Measurements from ENCODE around the gene HIPK2. TPM values are rescaled to one million over a fixed set of nuclear protein-coding genes. Genes with fewer than 3 reads are reported as not detected.
"Not testable (repeated sequence)": the region's sequence is repeated elsewhere in the genome, so short reads cannot be mapped to it uniquely, and the experiment has no call there.

HIPK2 gene
- total and polyA plus RNA-seq, 2 donors (not counting 3 experiments of a cell fraction or from before 2014, with no cell fraction given) = 9.0 to 43.8 TPM

DNA sequence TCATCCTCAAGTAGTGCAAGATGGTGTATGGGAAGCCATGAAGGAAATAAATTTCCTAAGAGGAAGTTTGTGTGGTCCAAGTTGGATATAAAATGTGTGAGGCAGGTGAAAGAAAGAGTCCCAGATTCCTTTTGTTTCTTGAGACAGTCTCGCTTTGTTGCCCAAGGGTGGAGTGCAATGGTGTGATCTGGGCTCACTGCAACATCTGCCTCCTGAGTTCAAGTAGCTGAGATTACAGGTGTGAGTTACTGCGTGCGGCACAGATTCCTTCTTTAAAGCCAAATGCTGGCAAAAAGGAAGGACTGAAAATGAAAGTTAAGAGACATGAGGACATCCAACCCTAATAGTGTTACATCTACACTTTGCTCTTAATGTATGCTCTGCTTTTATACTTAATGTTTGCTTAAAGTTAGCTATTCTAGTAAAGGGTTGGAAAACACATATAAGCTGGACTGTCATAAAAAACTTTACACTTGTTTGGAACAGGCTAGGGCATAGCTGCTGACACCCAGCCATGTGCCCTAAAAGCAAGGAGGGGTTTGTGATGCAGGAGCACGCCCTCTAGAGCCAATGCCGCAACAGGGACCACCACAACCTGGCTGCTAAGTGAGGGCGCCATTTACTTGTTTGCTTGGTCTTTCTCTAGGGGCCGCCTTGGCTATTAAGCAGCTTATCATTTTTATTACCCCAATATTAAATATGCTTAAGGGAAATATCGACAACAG, 219.8 kb downstream of the HIPK2 start:
- Histone ChIP-seq H3K36me3 (ENCODE audit: control insufficient read depth in 2 of 2, extremely low read depth in 1 of 2, insufficient read depth in 2 of 2, low read length in 2 of 2) (no peaks in the 10 kb centered on the region), H3K27ac (ENCODE audit: insufficient read depth, low read depth, low read length) (no peak overlapping the region), H3K27me3 (ENCODE audit: control insufficient read depth in 2 of 2, insufficient read depth in 2 of 2, low read length in 2 of 2) (peaks cover 5 to 13% of the 10 kb centered on the region in 2 experiments), H3K79me2 (ENCODE audit: control insufficient read depth, insufficient read depth, low read length) (no peaks in the 10 kb centered on the region), H2AFZ (ENCODE audit: low read depth, low read length) (no peak overlapping the region), H3K4me2 (ENCODE audit: insufficient read depth, low read length) (no peak overlapping the region), H3K4me3 (replicated peaks in 1 of 3; ENCODE audit: insufficient read depth in 1 of 3, low read depth in 1 of 3, low read length in 3 of 3) (no peak overlapping the region), H4K20me1 (replicated peaks; ENCODE audit: control insufficient read depth, extremely low read depth, insufficient read depth, low read length) (no peaks in the 10 kb centered on the region), H3K4me1 (ENCODE audit: control insufficient read depth, extremely low read depth, insufficient read depth, low read length) (no peaks in the 10 kb centered on the region), H3K9me3 (replicated peaks; ENCODE audit: control insufficient read depth, insufficient read depth, low read length) (no peaks in the 10 kb centered on the region), H3K9me1 (replicated peaks; ENCODE audit: control insufficient read depth, extremely low read depth, insufficient read depth, low read length) (no peaks in the 10 kb centered on the region), H3K9ac (replicated peaks; ENCODE audit: extremely low read depth, insufficient read depth, low read length) (no peak overlapping the region)
- dilution Hi-C loops (cut with MboI; ENCODE audit: extremely low pct_ligation_motif_present, low sequenced_read_pairs) = no loop called here
- no TSS peak for BruUV-seq (replicated peaks)
- FAIRE-seq (no peak), DNase-seq (ENCODE audit: low read depth, low spot score) (no peak)
- intact Hi-C loops (cut with micrococcal nuclease) = no loop called here
- ChIA-PET CTCF (interaction anchor here (0.6 to 1.6 kb wide), 6 partner anchors 9 to 179 kb away, joined by 3 to 6 read pairs (median 3); no protein-coding TSS in a partner anchor), POLR2A (no interaction called here)
- no peak for TF ChIP-seq POLR2A (IDR thresholded peaks at IDR 0.05; ENCODE audit: low read depth, low read length)
- no peak for TF ChIP-seq JUN (IDR thresholded peaks at IDR 0.05; ENCODE audit: borderline replicate concordance, insufficient read depth, insufficient read length, low read depth)
- TF ChIP-seq MYC (IDR thresholded peaks at IDR 0.05; ENCODE audit: low read depth, low read length) = no peak
- TF ChIP-seq POLR2AphosphoS5 (IDR thresholded peaks at IDR 0.05; ENCODE audit: insufficient read depth, low read depth, low read length) = no peak
- TF ChIP-seq CTCF (IDR thresholded peaks at IDR 0.05; ENCODE audit: extremely low read depth in 1 of 2, insufficient read depth in 1 of 2, low read depth in 1 of 2, low read length in 2 of 2) = no peak
- no peak for TF ChIP-seq GATA2 (IDR thresholded peaks at IDR 0.05; ENCODE audit: insufficient read depth, insufficient read length, low read depth, low read length)
- TF ChIP-seq, protein P1, sequence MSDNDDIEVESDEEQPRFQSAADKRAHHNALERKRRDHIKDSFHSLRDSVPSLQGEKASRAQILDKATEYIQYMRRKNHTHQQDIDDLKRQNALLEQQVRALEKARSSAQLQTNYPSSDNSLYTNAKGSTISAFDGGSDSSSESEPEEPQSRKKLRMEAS (IDR thresholded peaks at IDR 0.05; ENCODE audit: insufficient read depth, insufficient read length) = no peak
- no peak for TF ChIP-seq EZH2 (IDR thresholded peaks at IDR 0.05; ENCODE audit: borderline replicate concordance, low read depth, low read length, severe bottlenecking)
- no peak for TF ChIP-seq FOS (IDR thresholded peaks at IDR 0.05; ENCODE audit: borderline replicate concordance, insufficient read depth, low read length)

DNA sequence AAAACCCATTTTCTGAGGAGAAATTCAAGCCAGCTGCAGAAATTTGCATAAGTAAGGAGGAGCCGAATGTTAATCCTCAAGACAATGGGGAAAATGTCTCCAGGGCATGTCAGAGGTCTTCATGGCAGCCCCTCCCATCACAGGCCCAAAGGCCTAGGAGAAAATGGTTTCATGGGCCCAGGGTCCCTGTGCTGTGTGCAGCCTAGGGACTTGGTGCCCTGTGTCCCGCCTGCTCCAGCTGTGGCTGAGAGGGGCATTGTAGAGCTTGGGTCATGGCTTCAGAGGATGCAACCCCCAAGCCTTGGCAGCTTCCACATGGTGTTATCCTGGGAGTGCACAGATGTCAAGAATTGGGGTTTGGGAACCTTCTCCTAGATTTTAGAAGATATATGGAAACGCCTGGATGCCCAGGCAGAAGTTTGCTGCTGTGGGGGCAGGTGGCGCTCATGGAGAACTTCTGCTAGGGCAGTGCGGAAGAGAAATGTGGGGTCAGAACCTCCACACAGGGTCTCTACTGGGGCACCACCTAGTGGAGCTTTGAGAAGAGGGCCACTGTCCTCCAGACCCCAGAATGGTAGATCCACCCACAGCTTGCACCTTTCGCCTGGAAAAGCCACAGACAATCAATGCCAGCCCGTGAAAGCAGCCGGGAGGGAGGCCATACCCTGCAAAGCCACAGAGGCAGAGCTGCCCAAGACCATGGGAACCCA, 223.7 kb downstream of the HIPK2 start:
- H3K4me1 ChIP-seq (ENCODE audit: control insufficient read depth, extremely low read depth, insufficient read depth, low read length); intact Hi-C loops (cut with micrococcal nuclease); CTCF ChIA-PET; H4K20me1 ChIP-seq (replicated peaks; ENCODE audit: control insufficient read depth, extremely low read depth, insufficient read depth, low read length); H3K9ac ChIP-seq (replicated peaks; ENCODE audit: extremely low read depth, insufficient read depth, low read length); H3K27ac ChIP-seq (ENCODE audit: insufficient read depth, low read depth, low read length); H3K4me2 ChIP-seq (ENCODE audit: insufficient read depth, low read length); H3K9me3 ChIP-seq (replicated peaks; ENCODE audit: control insufficient read depth, insufficient read depth, low read length); BruUV-seq (replicated peaks); DNase-seq (ENCODE audit: low read depth, low spot score); H3K9me1 ChIP-seq (replicated peaks; ENCODE audit: control insufficient read depth, extremely low read depth, insufficient read depth, low read length); H2AFZ ChIP-seq (ENCODE audit: low read depth, low read length); H3K79me2 ChIP-seq (ENCODE audit: control insufficient read depth, insufficient read depth, low read length); H3K36me3 ChIP-seq (ENCODE audit: control insufficient read depth in 2 of 2, extremely low read depth in 1 of 2, insufficient read depth in 2 of 2, low read length in 2 of 2); dilution Hi-C loops (cut with MboI; ENCODE audit: extremely low pct_ligation_motif_present, low sequenced_read_pairs); FAIRE-seq; H3K4me3 ChIP-seq (replicated peaks in 1 of 3; ENCODE audit: insufficient read depth in 1 of 3, low read depth in 1 of 3, low read length in 3 of 3): not testable (repeated sequence)
- peaks cover 5 to 13% of the 10 kb centered on the region in 2 experiments for H3K27me3 ChIP-seq (ENCODE audit: control insufficient read depth in 2 of 2, insufficient read depth in 2 of 2, low read length in 2 of 2)
- POLR2A ChIA-PET = interaction anchor here (0.6 kb wide), 1 partner anchor 67 kb away, joined by 11 read pairs; no protein-coding TSS in a partner anchor

Data from endothelial cell of umbilical vein (primary cell).